Spleen (tissue), 7 donors: ENCODE results near the gene SMIM28.

Experiments used
- CTCF ChIP-seq, 11 experiments: fragments of 200-600 bp in 7 of 11; fragments of 450-650 bp in 4 of 11; sonication (generic) in 4 of 11; IDR thresholded peaks in 8 of 11; conservative IDR thresholded peaks in 3 of 11; 1 replicate in 7 of 11; 2 replicates in 4 of 11; pipeline versions ENCODE4 v1.4.0 to v1.8.0; 2016 to 2021; ENCODE audit warnings: antibody characterized with exemption in 11 of 11, inconsistent platforms in 4 of 11, mild to moderate bottlenecking in 1 of 11
- POLR2A ChIP-seq, 3 donors: fragments of 450-650 bp; IDR thresholded peaks; one replicate each; pipeline ENCODE4 v1.5.1; 2017; ENCODE audit warnings: antibody characterized with exemption in 3 of 3, mild to moderate bottlenecking in 1 of 3
- POLR2AphosphoS5 ChIP-seq, 3 donors: sonication (generic); formaldehyde crosslinking; IDR thresholded peaks; one replicate each; pipeline ENCODE4 v1.5.1; 2017; ENCODE audit warnings: antibody characterized with exemption in 3 of 3
- donor health status: DM: no; HTN: no; CAD: no; lungs with moderate emphysema.
- donor health status: DM: no; HTN: no; CAD: no.
- donor health status: DM: no; HTN: no; CAD: no.

- no peak for TF ChIP-seq POLR2A (IDR thresholded peaks at IDR 0.05)
- no peak for TF ChIP-seq CTCF (IDR thresholded peaks at IDR 0.05 in 8 of 11, conservative IDR thresholded peaks at IDR 0.05 in 3 of 11)
- TF ChIP-seq POLR2AphosphoS5 (IDR thresholded peaks at IDR 0.05), result no peak
Observed at GRCh38 chr6:138410972-138411880, 33.5 kb downstream of the SMIM28 start.
